ENCODE measurements around the gene FIGNL2. TPM values are rescaled to one million over a fixed set of nuclear protein-coding genes. Genes with fewer than 3 reads are reported as not detected.

Gene FIGNL2
- total RNA-seq, 1 experiment from 2014 or later = not detected

DNA sequence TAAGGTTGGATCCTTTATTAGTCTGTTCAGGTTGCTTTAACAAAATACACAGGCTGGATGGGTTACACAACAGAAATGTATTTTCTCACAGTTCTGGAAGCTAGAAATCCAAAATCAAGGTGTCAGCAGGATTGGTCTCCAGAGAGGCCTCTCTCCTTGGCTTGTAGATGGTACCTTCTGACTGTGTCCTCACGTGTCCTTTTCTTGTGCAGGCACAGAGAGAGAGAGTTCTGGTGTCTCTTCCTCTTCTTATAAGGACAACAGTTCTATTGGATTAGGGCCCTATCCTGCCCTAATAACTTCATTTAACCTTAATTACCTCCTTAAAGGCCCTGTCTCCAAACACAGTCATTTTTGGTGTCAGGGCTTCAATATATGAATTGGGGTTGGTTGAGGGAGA lies 34.8 kb upstream of the FIGNL2 start:
- H3K36me3 Mint-ChIP-seq (ENCODE audit: insufficient read depth, unreplicated experiment) = no peaks in the 10 kb centered on the region
- DNase-seq (ENCODE audit: unreplicated experiment) = no peak
- H3K4me3 Mint-ChIP-seq (ENCODE audit: unreplicated experiment) = no peak overlapping the region
- H3K9me3 Mint-ChIP-seq (ENCODE audit: unreplicated experiment) = no peaks in the 10 kb centered on the region
- H3K27me3 Mint-ChIP-seq (ENCODE audit: insufficient read depth, unreplicated experiment) = no peaks in the 10 kb centered on the region
- H3K27ac Mint-ChIP-seq (ENCODE audit: low read depth, unreplicated experiment) = no peak overlapping the region
- ChIA-PET POLR2A (no interaction called here), CTCF (no interaction called here)
- BruUV-seq (replicated peaks) = no TSS peak
- TF ChIP-seq, protein P1, sequence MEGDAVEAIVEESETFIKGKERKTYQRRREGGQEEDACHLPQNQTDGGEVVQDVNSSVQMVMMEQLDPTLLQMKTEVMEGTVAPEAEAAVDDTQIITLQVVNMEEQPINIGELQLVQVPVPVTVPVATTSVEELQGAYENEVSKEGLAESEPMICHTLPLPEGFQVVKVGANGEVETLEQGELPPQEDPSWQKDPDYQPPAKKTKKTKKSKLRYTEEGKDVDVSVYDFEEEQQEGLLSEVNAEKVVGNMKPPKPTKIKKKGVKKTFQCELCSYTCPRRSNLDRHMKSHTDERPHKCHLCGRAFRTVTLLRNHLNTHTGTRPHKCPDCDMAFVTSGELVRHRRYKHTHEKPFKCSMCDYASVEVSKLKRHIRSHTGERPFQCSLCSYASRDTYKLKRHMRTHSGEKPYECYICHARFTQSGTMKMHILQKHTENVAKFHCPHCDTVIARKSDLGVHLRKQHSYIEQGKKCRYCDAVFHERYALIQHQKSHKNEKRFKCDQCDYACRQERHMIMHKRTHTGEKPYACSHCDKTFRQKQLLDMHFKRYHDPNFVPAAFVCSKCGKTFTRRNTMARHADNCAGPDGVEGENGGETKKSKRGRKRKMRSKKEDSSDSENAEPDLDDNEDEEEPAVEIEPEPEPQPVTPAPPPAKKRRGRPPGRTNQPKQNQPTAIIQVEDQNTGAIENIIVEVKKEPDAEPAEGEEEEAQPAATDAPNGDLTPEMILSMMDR (IDR thresholded peaks at IDR 0.05; ENCODE audit: unreplicated experiment) = no peak
- intact Hi-C loops (cut with micrococcal nuclease) = no loop called here
- H3K4me1 Mint-ChIP-seq (ENCODE audit: insufficient read depth, unreplicated experiment) = peaks cover 14% of the 10 kb centered on the region

DNA sequence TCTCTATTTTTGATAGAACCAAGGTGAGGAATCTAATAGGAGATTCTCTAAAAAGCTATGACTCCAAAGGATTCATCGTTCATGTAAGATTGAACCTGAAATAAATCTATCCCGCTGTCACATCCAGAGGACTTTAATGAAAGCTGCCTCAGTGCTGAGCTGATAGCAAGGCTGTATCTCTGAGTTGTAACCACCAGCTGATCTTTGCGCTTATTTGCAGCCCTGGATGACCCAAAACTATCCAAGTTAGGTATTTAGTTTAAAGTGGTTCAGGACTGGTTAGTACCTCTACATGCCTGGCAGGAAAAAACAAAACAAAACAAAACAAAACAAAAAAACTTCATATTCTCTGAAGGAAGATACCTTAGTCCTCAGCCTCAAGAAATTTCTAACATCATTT lies 30.6 kb upstream of the FIGNL2 start:
- H3K27me3 Mint-ChIP-seq (ENCODE audit: insufficient read depth, unreplicated experiment) = no peaks in the 10 kb centered on the region
- no peak overlapping the region for H3K4me3 Mint-ChIP-seq (ENCODE audit: unreplicated experiment)
- H3K27ac Mint-ChIP-seq (ENCODE audit: low read depth, unreplicated experiment) = no peak overlapping the region
- no peaks in the 10 kb centered on the region for H3K9me3 Mint-ChIP-seq (ENCODE audit: unreplicated experiment)
- ChIA-PET POLR2A (interaction anchor here (1.0 kb wide), 1 partner anchor 12 kb away, joined by 5 read pairs; no protein-coding TSS in a partner anchor), CTCF (interaction anchor here (0.6 to 1.2 kb wide), 4 partner anchors 12 to 458 kb away, joined by 3 to 4 read pairs (median 3); no protein-coding TSS in a partner anchor)
- intact Hi-C loops (cut with micrococcal nuclease) = loop anchor here (5.0 kb wide), 1 partner anchor 57 kb away; no protein-coding TSS in a partner anchor
- no peaks in the 10 kb centered on the region for H3K36me3 Mint-ChIP-seq (ENCODE audit: insufficient read depth, unreplicated experiment)
- no peaks in the 10 kb centered on the region for H3K4me1 Mint-ChIP-seq (ENCODE audit: insufficient read depth, unreplicated experiment)
- DNase-seq (ENCODE audit: unreplicated experiment) = no peak
- no TSS peak for BruUV-seq (replicated peaks)
- TF ChIP-seq, protein P1 (IDR thresholded peaks at IDR 0.05; ENCODE audit: unreplicated experiment) = no peak

DNA sequence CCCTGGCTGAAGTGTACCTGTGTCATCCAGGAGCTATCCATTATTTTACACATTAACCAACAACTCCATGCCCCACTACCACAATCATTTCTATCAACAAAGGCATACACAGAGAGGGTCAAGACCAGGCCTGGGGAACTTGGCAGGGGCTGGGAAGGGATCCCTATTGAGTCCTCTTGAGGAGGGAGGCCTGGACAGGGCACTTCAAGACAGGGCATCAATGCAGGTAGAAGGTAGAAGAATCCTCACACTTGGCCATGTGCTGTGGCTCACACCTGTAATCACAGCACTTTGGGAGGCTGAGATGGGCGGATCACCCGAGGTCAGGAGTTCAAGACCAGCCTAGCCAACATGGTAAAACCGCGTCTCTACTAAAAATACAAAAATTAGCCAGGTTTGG lies 26.0 kb upstream of the FIGNL2 start:
- Mint-ChIP-seq H3K4me1 (ENCODE audit: insufficient read depth, unreplicated experiment) (no peaks in the 10 kb centered on the region), H3K9me3 (ENCODE audit: unreplicated experiment) (no peaks in the 10 kb centered on the region), H3K36me3 (ENCODE audit: insufficient read depth, unreplicated experiment) (no peaks in the 10 kb centered on the region), H3K4me3 (ENCODE audit: unreplicated experiment) (no peak overlapping the region), H3K27me3 (ENCODE audit: insufficient read depth, unreplicated experiment) (no peaks in the 10 kb centered on the region), H3K27ac (ENCODE audit: low read depth, unreplicated experiment) (no peak overlapping the region)
- BruUV-seq (replicated peaks) = no TSS peak
- CTCF ChIA-PET = interaction anchor here (0.6 to 5.7 kb wide), 19 partner anchors 8 to 886 kb away, joined by 3 to 47 read pairs (median 4); no protein-coding TSS in a partner anchor
- TF ChIP-seq, protein P1 (IDR thresholded peaks at IDR 0.05; ENCODE audit: unreplicated experiment) = no peak
- DNase-seq (ENCODE audit: unreplicated experiment) = no peak
- POLR2A ChIA-PET = no interaction called here
- intact Hi-C loops (cut with micrococcal nuclease) = no loop called here

DNA sequence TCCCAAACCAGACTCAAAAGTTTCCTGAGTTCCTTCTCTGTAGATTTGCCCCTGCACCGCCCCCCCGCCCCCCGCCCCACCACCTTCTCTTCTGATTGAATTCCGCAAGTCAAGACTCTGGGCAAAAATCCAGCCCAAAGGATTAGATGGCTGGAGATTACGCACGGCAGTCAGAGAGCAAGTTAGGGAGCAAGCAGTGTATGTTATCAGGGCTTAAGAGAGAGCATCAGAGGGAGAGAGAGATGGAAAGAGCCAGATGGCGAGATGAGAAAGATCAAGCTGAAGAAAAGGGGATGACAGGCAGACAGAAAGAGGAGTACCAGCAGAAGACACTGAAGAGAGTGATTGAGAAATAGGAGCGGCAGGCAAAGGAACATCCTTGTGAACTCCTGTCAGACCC lies 25.5 kb upstream of the FIGNL2 start:
- H3K36me3 Mint-ChIP-seq (ENCODE audit: insufficient read depth, unreplicated experiment) = no peaks in the 10 kb centered on the region
- ChIA-PET POLR2A (no interaction called here), CTCF (interaction anchor here (0.6 to 5.7 kb wide), 10 partner anchors 7 to 885 kb away, joined by 3 to 47 read pairs (median 6); no protein-coding TSS in a partner anchor)
- no peak overlapping the region for H3K4me3 Mint-ChIP-seq (ENCODE audit: unreplicated experiment)
- no peak overlapping the region for H3K27ac Mint-ChIP-seq (ENCODE audit: low read depth, unreplicated experiment)
- intact Hi-C loops (cut with micrococcal nuclease) = no loop called here
- no peaks in the 10 kb centered on the region for H3K9me3 Mint-ChIP-seq (ENCODE audit: unreplicated experiment)
- DNase-seq (ENCODE audit: unreplicated experiment) = no peak
- no peaks in the 10 kb centered on the region for H3K4me1 Mint-ChIP-seq (ENCODE audit: insufficient read depth, unreplicated experiment)
- H3K27me3 Mint-ChIP-seq (ENCODE audit: insufficient read depth, unreplicated experiment) = no peaks in the 10 kb centered on the region
- BruUV-seq (replicated peaks) = no TSS peak
- TF ChIP-seq, protein P1 (IDR thresholded peaks at IDR 0.05; ENCODE audit: unreplicated experiment) = no peak

All from MCF 10A (cell line).